DLD1 (cell line): ENCODE results near the gene MAPK8.

Experiments
- in situ Hi-C: cut with HindIII; loops from 2 replicates; pipeline ENCODE4 v1.10.0; 2017; ENCODE audit warnings: low sequenced_read_pairs

The MAPK8 gene

GRCh38 chr10:48472501-48473069, 166.1 kb downstream of the MAPK8 start:
- in situ Hi-C loops = no loop called here

- in situ Hi-C loops = no loop called here
Observed at GRCh38 chr10:48473704-48474103, 167.2 kb downstream of the MAPK8 start.

GRCh38 chr10:48474765-48475365, 168.4 kb downstream of the MAPK8 start:
- in situ Hi-C loops = no loop called here

GRCh38 chr10:48475943-48476278, 169.4 kb downstream of the MAPK8 start:
- in situ Hi-C loops = no loop called here

GRCh38 chr10:48476279-48476982, 170.0 kb downstream of the MAPK8 start:
- in situ Hi-C loops = no loop called here

GRCh38 chr10:48477141-48477540, 170.7 kb downstream of the MAPK8 start:
- in situ Hi-C loops = no loop called here

- in situ Hi-C loops = no loop called here
Observed at GRCh38 chr10:48477616-48478015, 171.1 kb downstream of the MAPK8 start.

- in situ Hi-C loops = no loop called here
Observed at GRCh38 chr10:48478469-48478868, 172.0 kb downstream of the MAPK8 start.

GRCh38 chr10:48478980-48479811, 172.7 kb downstream of the MAPK8 start:
- in situ Hi-C loops = no loop called here

GRCh38 chr10:48480397-48481374, 174.2 kb downstream of the MAPK8 start:
- in situ Hi-C loops = no loop called here

- in situ Hi-C loops = no loop called here
Observed at GRCh38 chr10:48481385-48481784, 174.9 kb downstream of the MAPK8 start.

GRCh38 chr10:48482207-48482606, 175.7 kb downstream of the MAPK8 start:
- in situ Hi-C loops = no loop called here

GRCh38 chr10:48484911-48485310, 178.4 kb downstream of the MAPK8 start:
- in situ Hi-C loops = no loop called here

GRCh38 chr10:48485711-48486110, 179.2 kb downstream of the MAPK8 start:
- in situ Hi-C loops = no loop called here

GRCh38 chr10:48487244-48487643, 180.8 kb downstream of the MAPK8 start:
- in situ Hi-C loops = no loop called here
